ENCODE measurements around the gene TMEM92. TPM values are rescaled to one million over a fixed set of nuclear protein-coding genes. Genes with fewer than 3 reads are reported as not detected.

TMEM92 gene
- total RNA-seq, 1 experiment from 2014 or later, result 6.9 TPM

- DNase-seq (no peak), ATAC-seq (no peak)
- Histone ChIP-seq H3K79me2 (ENCODE audit: low read length) (peaks cover 14% of the 10 kb centered on the region), H3F3A (ENCODE audit: low read length, unreplicated experiment) (peaks cover 6% of the 10 kb centered on the region), H3K27ac (ENCODE audit: low read length) (no peak overlapping the region), H3K4me3 (ENCODE audit: low read length) (no peak overlapping the region), H3K9ac (ENCODE audit: low read length) (no peak overlapping the region), H2AFZ (ENCODE audit: low read length) (no peak overlapping the region), H3K9me3 (ENCODE audit: low read length) (no peaks in the 10 kb centered on the region), H3K4me2 (ENCODE audit: low read length) (peak overlapping the region; percentile 72), H3K27me3 (ENCODE audit: low read length) (no peaks in the 10 kb centered on the region), H3K9me2 (replicated peaks; ENCODE audit: low read length) (no peaks in the 10 kb centered on the region), H3K4me1 (ENCODE audit: insufficient read depth, low read length) (peaks cover 35% of the 10 kb centered on the region), H3K36me3 (ENCODE audit: low read depth, low read length) (no peaks in the 10 kb centered on the region), H4K20me1 (ENCODE audit: low read length) (no peaks in the 10 kb centered on the region)
- BruUV-seq (replicated peaks), result no TSS peak
- TF ChIP-seq EZH2 (IDR thresholded peaks at IDR 0.05; ENCODE audit: low read length, unreplicated experiment) (no peak), CTCF (conservative IDR thresholded peaks at IDR 0.05; ENCODE audit: low read depth, low read length) (no peak), EZH2phosphoT487 (IDR thresholded peaks at IDR 0.05; ENCODE audit: borderline replicate concordance, low read length) (no peak)
- ChIA-PET POLR2A (ENCODE audit: unreplicated experiment) (no interaction called here), CTCF (interaction anchor here (2.2 kb wide), 1 partner anchor 88 kb away, joined by 11 read pairs; no protein-coding TSS in a partner anchor)
- intact Hi-C loops (cut with micrococcal nuclease), result no loop called here
Observed at GRCh38 chr17:50288306-50288705, 14.0 kb downstream of the TMEM92 start.

- Histone ChIP-seq H3K4me2 (ENCODE audit: low read length) (peak overlapping the region; percentile 72), H3K27me3 (ENCODE audit: low read length) (no peaks in the 10 kb centered on the region), H2AFZ (ENCODE audit: low read length) (peak overlapping the region; percentile 45; the same call in 1 of the 2 replicates), H3K9me3 (ENCODE audit: low read length) (no peaks in the 10 kb centered on the region), H3K27ac (ENCODE audit: low read length) (peak overlapping the region; percentile 92), H3K9ac (ENCODE audit: low read length) (peak overlapping the region; percentile 61), H3K4me3 (ENCODE audit: low read length) (peak overlapping the region; percentile 50), H3K79me2 (ENCODE audit: low read length) (peaks cover 14% of the 10 kb centered on the region), H3K9me2 (replicated peaks; ENCODE audit: low read length) (no peaks in the 10 kb centered on the region), H3K4me1 (ENCODE audit: insufficient read depth, low read length) (peaks cover 35% of the 10 kb centered on the region), H4K20me1 (ENCODE audit: low read length) (no peaks in the 10 kb centered on the region), H3F3A (ENCODE audit: low read length, unreplicated experiment) (peaks cover 6% of the 10 kb centered on the region), H3K36me3 (ENCODE audit: low read depth, low read length) (no peaks in the 10 kb centered on the region)
- CTCF ChIA-PET, result interaction anchor here (2.2 kb wide), 1 partner anchor 89 kb away, joined by 11 read pairs; no protein-coding TSS in a partner anchor
- POLR2A ChIA-PET (ENCODE audit: unreplicated experiment), result interaction anchor here (0.5 kb wide), 1 partner anchor 525 kb away, joined by 15 read pairs; the partner anchor contains the start of gene FAM117A
- ATAC-seq (no peak), DNase-seq (no peak)
- no TSS peak for BruUV-seq (replicated peaks)
- TF ChIP-seq CTCF (conservative IDR thresholded peaks at IDR 0.05; ENCODE audit: low read depth, low read length) (no peak), EZH2phosphoT487 (IDR thresholded peaks at IDR 0.05; ENCODE audit: borderline replicate concordance, low read length) (no peak), EZH2 (IDR thresholded peaks at IDR 0.05; ENCODE audit: low read length, unreplicated experiment) (no peak)
- intact Hi-C loops (cut with micrococcal nuclease), result no loop called here
Observed at GRCh38 chr17:50289278-50289677, 15.0 kb downstream of the TMEM92 start.

- no peaks in the 10 kb centered on the region for H3K27me3 ChIP-seq (ENCODE audit: low read length)
- peaks cover 14% of the 10 kb centered on the region for H3K79me2 ChIP-seq (ENCODE audit: low read length)
- ATAC-seq, result peak; percentile 94
- H3K36me3 ChIP-seq (ENCODE audit: low read depth, low read length), result no peaks in the 10 kb centered on the region
- H3K4me2 ChIP-seq (ENCODE audit: low read length), result peak overlapping the region; percentile 72
- ChIA-PET CTCF (interaction anchor here (0.7 to 2.2 kb wide), 3 partner anchors 22 to 121 kb away, joined by 3 to 11 read pairs (median 3); no protein-coding TSS in a partner anchor), POLR2A (ENCODE audit: unreplicated experiment) (interaction anchor here (0.5 to 0.6 kb wide), 2 partner anchors 21 to 526 kb away, joined by 3 to 15 read pairs; partner anchors contain the start of gene FAM117A)
- TF ChIP-seq EZH2 (IDR thresholded peaks at IDR 0.05; ENCODE audit: low read length, unreplicated experiment) (no peak), EZH2phosphoT487 (IDR thresholded peaks at IDR 0.05; ENCODE audit: borderline replicate concordance, low read length) (no peak), CTCF (conservative IDR thresholded peaks at IDR 0.05; ENCODE audit: low read depth, low read length) (no peak)
- no peaks in the 10 kb centered on the region for H3K9me3 ChIP-seq (ENCODE audit: low read length)
- intact Hi-C loops (cut with micrococcal nuclease), result loop anchor here (2.0 kb wide), 1 partner anchor 13 kb away; no protein-coding TSS in a partner anchor
- BruUV-seq (replicated peaks), result TSS peak; percentile 63
- peak; percentile 98 for DNase-seq
- H3K9ac ChIP-seq (ENCODE audit: low read length), result peak overlapping the region; percentile 61
- H3K4me3 ChIP-seq (ENCODE audit: low read length), result peak overlapping the region; percentile 50
- H4K20me1 ChIP-seq (ENCODE audit: low read length), result no peaks in the 10 kb centered on the region
- H3F3A ChIP-seq (ENCODE audit: low read length, unreplicated experiment), result peaks cover 6% of the 10 kb centered on the region
- peak overlapping the region; percentile 68 for H2AFZ ChIP-seq (ENCODE audit: low read length)
- H3K9me2 ChIP-seq (replicated peaks; ENCODE audit: low read length), result no peaks in the 10 kb centered on the region
- H3K4me1 ChIP-seq (ENCODE audit: insufficient read depth, low read length), result peaks cover 35% of the 10 kb centered on the region
- peak overlapping the region; percentile 92 for H3K27ac ChIP-seq (ENCODE audit: low read length)
Observed at GRCh38 chr17:50289991-50290702, 15.9 kb downstream of the TMEM92 start.
